ENCODE measurements around the gene USH1C. TPM values are rescaled to one million over a fixed set of nuclear protein-coding genes. Genes with fewer than 3 reads are reported as not detected.

USH1C gene
- total and polyA plus RNA-seq, 2 of the 13 experiments (the other 11 are each of a cell fraction or from before 2014, with no cell fraction given): not detected

DNA sequence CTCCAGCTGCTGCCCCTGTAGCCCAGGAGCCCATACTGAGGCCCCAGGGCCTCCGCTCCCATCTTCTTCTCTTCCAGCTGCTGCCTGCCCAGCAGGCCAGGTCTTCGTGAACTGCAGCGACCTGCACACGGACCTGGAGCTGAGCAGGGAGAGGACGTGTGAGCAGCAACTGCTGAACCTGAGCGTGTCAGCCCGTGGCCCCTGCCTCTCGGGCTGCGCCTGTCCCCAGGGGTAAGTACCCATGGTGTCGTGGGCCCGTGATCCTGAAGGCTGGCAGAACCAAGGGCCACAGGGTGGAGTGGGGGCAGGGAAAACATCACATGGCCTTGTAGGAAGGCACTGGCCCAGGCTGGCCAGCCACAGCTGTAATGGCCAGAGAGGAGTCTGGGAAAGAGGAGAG is 34.1 kb upstream of the USH1C start:
- Histone ChIP-seq H3K27ac (ENCODE audit: extremely low read length, insufficient read depth, low read length) (no peak overlapping the region), H4K20me1 (ENCODE audit: insufficient read depth, low read length) (no peaks in the 10 kb centered on the region), H3K4me2 (ENCODE audit: low read depth, low read length) (no peak overlapping the region), H3K4me1 (ENCODE audit: insufficient read depth, low read length) (no peaks in the 10 kb centered on the region), H3K9me3 (ENCODE audit: low read length) (no peaks in the 10 kb centered on the region), H3K27me3 (ENCODE audit: control insufficient read depth in 1 of 2, insufficient read depth in 2 of 2, low read length in 2 of 2) (peaks cover 6 to 16% of the 10 kb centered on the region in 2 experiments; a peak in 3 of 5 replicates), H2AFZ (ENCODE audit: low read length) (no peak overlapping the region), H3K79me2 (ENCODE audit: insufficient read depth, low read length) (no peaks in the 10 kb centered on the region), H3K9ac (ENCODE audit: insufficient read depth, low read depth, low read length) (no peak overlapping the region), H3K36me3 (replicated peaks in 1 of 2; ENCODE audit: control insufficient read depth in 1 of 2, insufficient read depth in 2 of 2, low read length in 2 of 2) (no peaks in the 10 kb centered on the region), H3K4me3 (replicated peaks in 1 of 3; ENCODE audit: insufficient read depth in 1 of 3, low read depth in 2 of 3, low read length in 3 of 3) (no peak overlapping the region)
- 40% methylated on average over 9 of the region's 11 CpGs for WGBS (ENCODE audit: low lambda C conversion rate)
- TF ChIP-seq TCF7L2 (IDR thresholded peaks at IDR 0.05; ENCODE audit: low read depth, low read length) (no peak), ZNF3 (CRISPR knock-in tag; IDR thresholded peaks at IDR 0.05) (no peak), TEF (CRISPR knock-in tag; IDR thresholded peaks at IDR 0.05) (no peak), ZFP91 (CRISPR knock-in tag; IDR thresholded peaks at IDR 0.05; ENCODE audit: borderline replicate concordance) (no peak), IRF1 (CRISPR knock-in tag; IDR thresholded peaks at IDR 0.05; ENCODE audit: low read depth) (no peak), REL (CRISPR knock-in tag; conservative IDR thresholded peaks at IDR 0.05) (no peak), PAWR (CRISPR knock-in tag; IDR thresholded peaks at IDR 0.05; ENCODE audit: borderline replicate concordance) (no peak), ZNF549 (CRISPR knock-in tag; IDR thresholded peaks at IDR 0.05) (no peak), ZNF570 (CRISPR knock-in tag; IDR thresholded peaks at IDR 0.05; ENCODE audit: borderline replicate concordance) (no peak), MYNN (CRISPR knock-in tag; IDR thresholded peaks at IDR 0.05; ENCODE audit: low read depth) (no peak), RAD21 (CRISPR knock-in tag; IDR thresholded peaks at IDR 0.05) (no peak), ZSCAN22 (CRISPR knock-in tag; IDR thresholded peaks at IDR 0.05) (no peak), MBNL3 (CRISPR knock-in tag; conservative IDR thresholded peaks at IDR 0.05) (no peak), AKNA (CRISPR knock-in tag; IDR thresholded peaks at IDR 0.05; ENCODE audit: borderline replicate concordance) (no peak), ZNF260 (CRISPR knock-in tag; IDR thresholded peaks at IDR 0.05; ENCODE audit: borderline replicate concordance, low read depth) (no peak), STAT5B (CRISPR knock-in tag; IDR thresholded peaks at IDR 0.05) (no peak)
- TF ChIP-seq, protein P1, sequence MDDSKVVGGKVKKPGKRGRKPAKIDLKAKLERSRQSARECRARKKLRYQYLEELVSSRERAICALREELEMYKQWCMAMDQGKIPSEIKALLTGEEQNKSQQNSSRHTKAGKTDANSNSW (CRISPR knock-in tag; IDR thresholded peaks at IDR 0.05; ENCODE audit: borderline replicate concordance): no peak
- in situ Hi-C loops (cut with HindIII; ENCODE audit: extremely low pct_ligation_motif_present, low pct_unique_long_range_greater_than_20kb): no loop called here
- BruUV-seq (replicated peaks): no TSS peak
- ChIA-PET CTCF (ENCODE audit: low intra/inter-chr PET ratio, low total read pairs) (no interaction called here), POLR2A (no interaction called here)
- ATAC-seq (no peak), DNase-seq (ENCODE audit: low spot score) (no peak), FAIRE-seq (no peak)
- intact Hi-C loops (cut with micrococcal nuclease; ENCODE audit: unreplicated experiment): no loop called here
